Fibroblast of skin of left biceps (primary cell): ENCODE measurements around the gene NF1.
A peak's percentile ranks its signal among the peaks of the same experiment; 100 is the strongest.
"Not testable (repeated sequence)": the region's sequence is repeated elsewhere in the genome, so short reads cannot be mapped to it uniquely, and the experiment has no call there.

Experiments
- DNase-seq, 2 experiments: peaks; one replicate each; pipeline ENCODE4 v3.0.0-alpha.2; 2013; ENCODE audit warnings: low read depth in 2 of 2

NF1 gene, protein sequence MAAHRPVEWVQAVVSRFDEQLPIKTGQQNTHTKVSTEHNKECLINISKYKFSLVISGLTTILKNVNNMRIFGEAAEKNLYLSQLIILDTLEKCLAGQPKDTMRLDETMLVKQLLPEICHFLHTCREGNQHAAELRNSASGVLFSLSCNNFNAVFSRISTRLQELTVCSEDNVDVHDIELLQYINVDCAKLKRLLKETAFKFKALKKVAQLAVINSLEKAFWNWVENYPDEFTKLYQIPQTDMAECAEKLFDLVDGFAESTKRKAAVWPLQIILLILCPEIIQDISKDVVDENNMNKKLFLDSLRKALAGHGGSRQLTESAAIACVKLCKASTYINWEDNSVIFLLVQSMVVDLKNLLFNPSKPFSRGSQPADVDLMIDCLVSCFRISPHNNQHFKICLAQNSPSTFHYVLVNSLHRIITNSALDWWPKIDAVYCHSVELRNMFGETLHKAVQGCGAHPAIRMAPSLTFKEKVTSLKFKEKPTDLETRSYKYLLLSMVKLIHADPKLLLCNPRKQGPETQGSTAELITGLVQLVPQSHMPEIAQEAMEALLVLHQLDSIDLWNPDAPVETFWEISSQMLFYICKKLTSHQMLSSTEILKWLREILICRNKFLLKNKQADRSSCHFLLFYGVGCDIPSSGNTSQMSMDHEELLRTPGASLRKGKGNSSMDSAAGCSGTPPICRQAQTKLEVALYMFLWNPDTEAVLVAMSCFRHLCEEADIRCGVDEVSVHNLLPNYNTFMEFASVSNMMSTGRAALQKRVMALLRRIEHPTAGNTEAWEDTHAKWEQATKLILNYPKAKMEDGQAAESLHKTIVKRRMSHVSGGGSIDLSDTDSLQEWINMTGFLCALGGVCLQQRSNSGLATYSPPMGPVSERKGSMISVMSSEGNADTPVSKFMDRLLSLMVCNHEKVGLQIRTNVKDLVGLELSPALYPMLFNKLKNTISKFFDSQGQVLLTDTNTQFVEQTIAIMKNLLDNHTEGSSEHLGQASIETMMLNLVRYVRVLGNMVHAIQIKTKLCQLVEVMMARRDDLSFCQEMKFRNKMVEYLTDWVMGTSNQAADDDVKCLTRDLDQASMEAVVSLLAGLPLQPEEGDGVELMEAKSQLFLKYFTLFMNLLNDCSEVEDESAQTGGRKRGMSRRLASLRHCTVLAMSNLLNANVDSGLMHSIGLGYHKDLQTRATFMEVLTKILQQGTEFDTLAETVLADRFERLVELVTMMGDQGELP (N-terminal part only)

DNA sequence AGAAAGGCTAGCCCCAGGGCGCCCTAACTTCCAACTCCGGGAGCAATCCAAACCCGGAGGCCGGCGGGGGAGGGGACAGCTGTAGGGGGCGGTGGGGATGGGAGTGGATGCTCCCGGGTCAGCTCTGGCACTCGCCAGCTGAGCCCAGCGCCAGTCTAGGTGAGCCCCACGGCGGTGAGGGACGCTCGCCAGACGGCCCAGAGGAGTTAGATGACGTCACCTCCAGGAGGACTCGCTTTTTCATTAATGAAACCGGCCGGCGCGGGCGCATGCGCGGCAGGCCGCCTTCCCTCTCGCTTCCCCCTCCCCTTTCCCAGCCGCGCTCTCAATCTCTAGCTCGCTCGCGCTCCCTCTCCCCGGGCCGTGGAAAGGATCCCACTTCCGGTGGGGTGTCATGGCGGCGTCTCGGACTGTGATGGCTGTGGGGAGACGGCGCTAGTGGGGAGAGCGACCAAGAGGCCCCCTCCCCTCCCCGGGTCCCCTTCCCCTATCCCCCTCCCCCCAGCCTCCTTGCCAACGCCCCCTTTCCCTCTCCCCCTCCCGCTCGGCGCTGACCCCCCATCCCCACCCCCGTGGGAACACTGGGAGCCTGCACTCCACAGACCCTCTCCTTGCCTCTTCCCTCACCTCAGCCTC is at the start of gene NF1:
TSS of gene NF1 (plus strand) at position 378 of the 636 bp plus-strand sequence. CDS start 333 bp downstream, outside the sequence.
- peak; percentile 89 to 91 for DNase-seq

DNA sequence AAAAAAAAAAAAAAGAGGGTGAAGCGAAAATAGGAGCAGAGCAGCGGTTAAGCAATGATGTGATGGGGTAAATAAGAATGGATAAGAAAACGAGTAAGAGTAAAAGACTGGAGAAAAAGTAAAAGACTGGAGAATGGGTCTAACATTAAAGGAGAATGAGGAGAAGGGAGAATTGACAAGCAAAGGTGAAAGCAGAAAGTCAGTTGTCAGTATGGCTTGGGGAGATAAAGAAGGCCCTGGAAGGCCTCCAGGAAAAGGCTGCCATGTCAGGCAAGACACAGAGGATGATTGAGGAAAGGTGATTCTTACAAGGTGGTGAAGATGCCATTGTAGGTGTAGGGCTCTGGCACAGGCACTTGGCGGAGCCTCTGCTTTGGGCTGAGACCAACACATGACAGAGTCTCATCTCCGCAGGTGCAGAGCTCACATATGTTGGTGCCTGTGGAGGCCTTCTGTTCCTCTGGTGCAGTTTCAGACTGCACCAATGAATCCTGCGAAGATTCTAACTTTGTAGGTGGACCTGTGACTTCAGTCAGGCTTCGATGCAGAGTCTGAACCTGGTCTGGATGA is 47.8 kb upstream of the NF1 start:
- not testable (repeated sequence) for DNase-seq

DNA sequence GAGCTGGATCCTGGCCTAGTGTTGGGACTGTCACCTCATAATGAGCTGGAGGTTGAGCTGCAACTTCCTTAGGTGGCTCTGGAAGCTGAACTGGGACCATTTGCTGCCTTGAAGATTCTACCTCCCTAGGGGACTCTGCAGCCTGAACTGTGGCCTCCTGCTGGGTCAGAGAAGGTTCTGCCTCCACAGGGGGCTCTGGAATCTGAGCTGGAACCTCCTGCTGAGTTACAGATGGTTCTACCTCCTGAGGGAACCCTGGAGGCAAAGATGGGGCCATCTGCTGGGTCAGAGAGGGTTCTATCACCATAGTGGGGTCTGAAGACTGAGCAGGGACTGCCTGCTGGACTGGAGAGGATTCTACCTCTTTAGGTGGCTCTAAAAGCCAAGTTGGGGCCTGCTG is 46.6 kb upstream of the NF1 start:
- no peak for DNase-seq

DNA sequence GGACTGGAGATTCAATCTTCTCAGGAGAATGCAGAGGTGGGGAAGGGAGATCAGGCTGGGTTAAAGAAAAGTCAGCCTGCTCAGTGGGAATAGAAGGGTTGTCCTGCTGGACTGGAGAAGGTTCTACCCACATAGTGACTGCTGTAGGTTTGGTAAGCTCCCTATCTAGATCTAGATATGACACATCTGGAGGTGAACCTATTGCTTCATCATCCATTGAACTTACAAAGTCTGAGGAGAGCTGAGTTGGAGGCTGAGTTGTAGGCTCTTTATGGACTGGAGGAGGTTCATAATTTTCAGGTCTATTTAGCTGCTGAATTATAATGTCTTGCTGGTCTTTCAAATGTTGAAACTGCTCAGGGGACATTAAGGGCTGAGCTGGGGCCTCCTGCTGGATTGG is 46.0 kb upstream of the NF1 start:
- no peak for DNase-seq

DNA sequence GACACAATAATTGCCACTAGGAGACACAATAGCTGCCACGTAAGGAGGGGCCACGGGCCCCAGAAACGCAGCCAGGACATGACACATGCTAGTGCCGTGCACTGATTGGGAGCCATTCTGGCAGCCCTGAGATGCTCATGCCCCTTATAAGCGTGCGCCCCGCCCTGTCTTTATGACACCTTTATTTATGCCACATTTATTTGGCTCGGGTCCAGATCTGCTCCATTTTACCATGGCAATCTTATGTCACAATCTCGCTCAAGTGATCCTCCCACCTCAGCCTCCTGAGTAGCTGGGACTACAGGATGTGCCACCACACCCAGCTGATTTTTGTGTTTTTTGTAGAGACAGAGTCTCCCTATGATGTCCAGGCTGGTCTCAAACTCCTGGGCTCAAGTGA is 43.8 kb upstream of the NF1 start:
- DNase-seq = no peak

DNA sequence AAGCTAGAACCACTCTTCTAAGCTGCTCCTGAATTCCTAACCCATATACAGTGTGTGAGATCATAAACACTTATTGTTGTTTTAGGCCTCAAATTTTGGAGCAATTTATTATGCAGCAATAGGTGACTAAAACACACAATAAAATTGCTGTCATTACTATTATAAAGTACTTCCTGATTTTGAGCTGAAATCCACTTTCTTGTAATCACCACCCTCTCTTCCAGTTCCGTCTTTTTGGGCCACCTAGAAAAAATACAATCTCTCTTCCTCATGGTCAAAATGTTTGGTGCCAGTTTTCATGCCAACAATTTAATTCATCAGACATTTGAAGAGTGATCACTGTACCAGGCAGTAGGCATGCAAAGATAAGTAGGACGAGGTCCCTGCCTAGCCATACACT is 43.3 kb upstream of the NF1 start:
- no peak for DNase-seq

DNA sequence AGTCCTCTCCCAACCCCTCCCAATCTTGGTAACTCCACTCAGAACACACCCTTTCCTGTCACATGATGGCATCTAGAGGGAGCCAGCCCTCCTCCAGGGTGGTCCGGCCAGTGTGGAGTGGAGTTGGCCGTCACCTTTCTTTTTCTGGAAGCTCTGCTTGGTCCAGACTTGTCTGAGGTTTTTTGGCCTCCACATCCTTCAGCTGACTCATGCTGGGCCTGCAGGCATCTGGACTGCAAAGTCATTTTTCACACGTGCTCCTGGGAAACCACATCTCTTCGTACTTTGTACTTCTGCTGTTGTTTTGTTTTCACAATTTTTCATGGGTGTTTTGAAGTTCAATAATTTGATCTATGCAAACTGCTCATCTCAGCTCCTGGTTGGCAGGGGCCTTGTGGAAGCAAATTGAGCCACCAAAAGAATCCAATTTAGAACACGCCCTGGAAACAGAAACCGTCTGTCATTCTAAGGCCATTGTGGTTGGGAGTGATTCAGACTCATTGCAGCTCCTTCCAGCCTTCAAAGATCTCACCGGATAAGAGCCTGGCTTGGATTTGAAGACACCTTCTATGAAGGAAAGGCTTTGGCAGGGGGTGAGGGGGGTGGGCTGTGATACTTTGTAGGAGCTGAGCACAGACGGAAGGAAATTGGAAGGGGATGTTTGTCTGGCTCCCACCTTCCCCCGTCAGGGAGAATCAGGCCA is 42.4 kb upstream of the NF1 start:
- DNase-seq = peak; percentile 87 to 89

DNA sequence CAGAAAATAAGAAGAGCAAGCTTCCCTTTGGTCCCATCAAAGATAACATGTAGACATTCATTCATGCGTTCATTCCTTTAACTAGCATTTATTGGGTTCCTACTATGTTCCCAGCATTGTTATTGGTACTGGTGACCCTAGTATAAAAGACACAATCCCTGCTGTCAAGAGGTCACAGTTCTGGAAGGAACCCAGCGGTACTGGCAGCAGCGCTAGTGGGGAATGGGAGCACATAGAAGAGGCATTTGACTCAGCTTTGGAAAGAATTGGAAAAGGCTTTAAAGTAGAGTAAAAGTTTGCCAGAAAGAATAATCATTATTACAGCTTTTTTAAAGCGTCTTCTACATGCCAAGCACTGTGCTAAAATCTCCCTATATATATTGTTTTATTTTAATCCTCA is 41.7 kb upstream of the NF1 start:
- no peak for DNase-seq

DNA sequence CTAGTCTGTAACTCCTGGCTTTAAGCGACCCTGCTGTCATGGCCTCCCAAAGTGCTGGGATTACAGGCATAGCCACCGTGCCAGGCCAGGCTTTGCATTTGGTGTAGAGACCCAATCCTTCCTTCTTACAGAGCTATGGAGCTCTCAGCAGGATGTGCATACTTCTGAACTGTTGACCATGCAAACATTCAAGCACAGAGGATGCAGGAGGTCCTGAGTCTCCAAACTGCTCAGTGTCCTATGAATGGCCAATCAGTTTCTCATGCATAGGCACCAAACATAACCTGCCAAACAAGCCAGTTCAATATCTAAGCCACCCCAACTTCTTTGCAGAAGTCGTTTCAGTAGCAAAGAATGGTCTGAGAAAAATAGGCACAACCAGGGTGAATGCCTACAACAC is 40.0 kb upstream of the NF1 start:
- DNase-seq = no peak

DNA sequence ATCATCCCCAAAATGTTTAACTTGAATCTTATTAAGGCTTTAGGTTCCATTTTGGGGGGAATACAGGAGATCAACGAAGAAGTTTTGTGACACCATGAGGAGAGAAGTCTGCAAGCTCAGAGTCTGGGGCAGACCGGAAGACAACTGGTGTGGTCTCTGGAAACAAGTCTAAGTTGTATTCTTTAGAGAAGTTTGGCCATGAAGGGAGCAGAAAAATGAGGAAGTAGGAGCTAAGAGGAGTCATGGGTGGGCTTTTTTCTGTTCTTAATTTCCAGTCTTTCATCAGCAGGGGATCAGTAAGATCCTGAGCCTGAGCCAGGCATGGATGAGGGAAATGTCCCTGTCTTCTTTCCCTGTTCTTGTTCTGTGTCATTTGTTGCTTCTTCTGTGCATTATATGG is 35.8 kb upstream of the NF1 start:
- DNase-seq = no peak

DNA sequence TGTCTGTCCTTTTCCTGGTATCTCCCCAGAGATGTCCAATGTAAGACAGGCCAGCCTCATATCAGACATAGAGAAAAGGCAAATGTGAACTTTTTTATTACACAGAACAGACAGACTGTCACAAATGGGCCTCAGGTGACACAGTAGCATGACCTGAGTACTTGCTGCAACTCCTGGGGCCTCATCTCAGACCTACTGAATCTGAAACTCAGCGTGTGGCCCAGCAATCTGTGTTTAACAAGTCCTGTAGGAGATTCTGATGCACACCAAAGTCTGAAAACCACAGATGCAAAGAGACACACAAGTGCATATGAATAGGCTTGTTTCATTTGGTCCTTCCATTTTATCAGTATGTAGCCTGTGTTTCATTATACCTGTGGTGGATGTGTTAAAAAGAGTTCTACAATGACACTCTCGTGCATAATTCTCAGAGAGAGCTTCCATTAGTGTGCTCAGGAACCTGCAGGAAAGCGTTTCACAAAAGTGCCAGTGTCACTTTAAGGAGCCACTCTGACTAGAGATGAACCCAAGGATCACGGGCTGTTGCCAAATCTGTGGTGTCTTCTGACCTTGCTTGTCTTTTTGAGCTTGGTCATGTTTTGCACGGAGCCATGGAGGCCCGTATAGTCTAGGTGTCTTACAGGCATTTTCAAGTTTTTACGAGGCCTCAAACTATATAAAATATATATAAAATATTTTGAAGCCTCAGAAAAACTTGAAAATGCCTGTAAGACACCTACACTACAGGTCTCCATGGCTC is 33.8 kb upstream of the NF1 start:
- no peak for DNase-seq

DNA sequence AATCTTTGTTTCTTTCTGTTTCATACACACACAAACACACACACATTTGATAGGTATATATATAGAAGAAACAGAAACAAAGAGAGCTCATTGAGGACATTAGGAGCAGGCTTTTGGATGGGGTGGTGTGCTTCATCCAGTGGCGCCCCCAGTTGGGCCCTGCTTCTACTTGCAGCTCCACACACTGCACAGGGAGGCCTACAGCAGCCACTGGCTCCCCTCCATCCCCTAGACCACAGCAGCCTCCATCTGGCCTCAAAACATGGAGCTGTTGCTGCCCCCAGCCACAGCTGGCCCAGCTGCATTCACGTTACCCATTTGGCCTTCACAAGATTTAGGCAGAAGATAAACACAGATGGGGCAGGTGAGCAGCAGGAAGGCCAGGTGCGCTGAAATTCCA is 33.1 kb upstream of the NF1 start:
- DNase-seq = no peak

DNA sequence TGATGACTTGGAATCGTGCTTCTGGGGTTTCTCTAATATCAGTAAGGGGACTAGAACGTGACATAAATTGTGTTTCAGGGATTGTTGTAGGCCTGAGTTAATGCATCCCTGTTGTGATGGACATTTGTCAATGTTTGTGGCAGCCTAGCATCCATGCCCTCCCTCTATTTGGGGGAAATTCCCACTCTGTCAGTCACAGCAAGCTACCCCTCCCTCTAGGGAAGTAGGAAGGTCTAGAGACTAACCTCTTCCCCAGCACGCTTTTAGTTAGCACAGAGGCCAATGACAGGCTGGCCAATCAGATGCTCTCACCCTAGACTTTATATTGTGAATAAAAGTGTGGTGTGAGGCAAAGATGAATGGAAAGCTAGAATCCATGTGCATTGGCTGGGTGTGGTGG is 32.4 kb upstream of the NF1 start:
- DNase-seq = no peak

DNA sequence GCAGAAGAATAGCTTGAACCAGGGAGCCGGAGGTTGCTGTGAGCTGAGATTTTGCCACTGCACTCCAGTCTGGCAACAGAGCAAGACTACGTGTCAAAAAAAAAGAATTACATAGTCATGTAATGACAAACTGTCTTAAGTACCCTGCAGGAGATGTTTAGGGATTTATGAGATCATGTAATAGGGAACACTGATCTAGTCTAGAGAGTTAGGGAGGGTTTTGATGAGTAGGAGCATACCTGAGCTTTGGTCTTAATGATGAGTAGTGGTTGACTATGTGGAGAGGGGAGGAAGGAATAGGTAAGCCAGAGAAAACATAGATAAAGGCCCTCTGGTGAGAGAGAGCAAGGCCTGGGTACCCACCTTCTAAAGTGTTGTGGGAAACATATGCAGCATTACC is 30.1 kb upstream of the NF1 start:
- no peak for DNase-seq

DNA sequence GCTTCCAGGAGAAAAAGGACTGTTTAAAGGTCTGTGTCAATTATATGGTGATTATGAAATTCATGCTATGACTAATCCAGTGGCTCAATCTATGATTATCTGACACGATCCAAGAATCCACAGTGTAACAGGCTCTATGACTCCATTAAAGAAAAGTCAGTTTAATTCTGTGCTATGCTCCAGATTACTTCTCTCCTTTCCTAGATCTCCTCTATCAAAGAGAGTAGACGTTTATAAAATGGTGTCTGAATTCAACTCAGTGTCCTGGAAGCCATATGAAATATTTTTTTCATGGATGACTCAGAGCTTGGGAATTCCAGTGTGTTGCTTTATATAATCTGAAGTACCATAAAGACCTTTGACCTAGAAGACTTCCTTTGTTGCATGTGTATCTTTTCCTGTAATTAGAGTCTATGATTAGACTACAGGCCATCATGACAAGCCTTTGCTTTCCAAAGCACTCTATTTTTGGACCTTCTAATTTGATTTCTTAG is 27.0 kb upstream of the NF1 start:
- peak; percentile 62 to 65 for DNase-seq

DNA sequence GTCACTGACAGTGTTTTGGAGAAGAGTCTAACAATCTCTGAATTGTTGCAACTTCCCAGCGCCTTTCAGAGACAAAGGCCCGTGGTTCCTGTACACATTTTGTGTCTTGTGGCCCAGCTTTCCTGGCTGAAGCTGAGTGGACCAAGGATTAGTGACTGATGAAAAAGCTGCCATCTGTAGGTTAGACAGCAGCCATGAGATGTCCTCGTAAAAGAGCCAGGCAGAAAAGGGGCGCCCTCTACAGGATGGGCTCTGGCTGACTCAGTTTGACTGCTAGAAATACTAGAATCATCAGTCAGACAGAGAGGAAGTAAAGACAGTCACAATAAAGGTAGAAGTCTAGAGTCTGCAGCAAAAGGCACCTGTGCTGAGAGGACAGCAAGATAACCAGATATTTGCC is 26.5 kb upstream of the NF1 start:
- no peak for DNase-seq

DNA sequence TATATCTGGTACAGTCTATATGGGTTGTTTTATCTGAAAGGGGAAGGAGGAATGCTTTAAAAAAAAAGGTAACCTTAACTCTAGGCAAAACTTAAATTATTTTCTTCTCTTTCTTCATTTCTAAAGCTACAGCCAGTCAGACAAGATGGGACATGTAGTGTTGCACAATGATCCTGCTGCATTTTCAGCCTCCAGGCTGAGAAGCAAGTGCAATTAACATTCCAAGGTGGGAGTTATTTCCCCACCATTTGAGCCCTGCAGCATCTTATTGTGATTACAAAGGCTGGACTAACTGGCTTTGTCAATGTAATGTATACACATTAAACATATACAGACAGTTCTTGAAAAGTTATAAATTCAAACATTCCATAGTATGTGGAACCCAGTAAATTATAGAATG is 22.6 kb upstream of the NF1 start:
- DNase-seq = peak; percentile 54 to 56

DNA sequence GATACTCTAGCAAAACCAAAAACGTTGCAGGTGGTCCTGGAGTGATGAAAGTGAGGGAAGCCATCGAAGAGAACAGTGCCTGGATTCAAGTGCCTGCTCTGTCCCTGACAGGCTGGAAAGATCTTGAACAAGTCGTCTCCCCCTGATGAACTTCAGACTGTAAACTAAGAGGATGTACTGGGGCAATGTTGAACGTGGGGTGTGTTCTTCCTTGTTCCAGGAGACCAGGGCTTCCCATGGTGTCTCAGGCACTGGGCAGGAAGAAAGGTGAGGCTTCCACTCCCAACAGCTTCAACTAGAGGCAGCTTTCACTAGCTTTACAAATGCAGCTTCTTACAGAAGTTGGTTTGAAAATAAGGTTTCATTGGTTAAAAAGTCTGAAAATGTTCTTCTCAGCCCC is 21.4 kb upstream of the NF1 start:
- no peak for DNase-seq

DNA sequence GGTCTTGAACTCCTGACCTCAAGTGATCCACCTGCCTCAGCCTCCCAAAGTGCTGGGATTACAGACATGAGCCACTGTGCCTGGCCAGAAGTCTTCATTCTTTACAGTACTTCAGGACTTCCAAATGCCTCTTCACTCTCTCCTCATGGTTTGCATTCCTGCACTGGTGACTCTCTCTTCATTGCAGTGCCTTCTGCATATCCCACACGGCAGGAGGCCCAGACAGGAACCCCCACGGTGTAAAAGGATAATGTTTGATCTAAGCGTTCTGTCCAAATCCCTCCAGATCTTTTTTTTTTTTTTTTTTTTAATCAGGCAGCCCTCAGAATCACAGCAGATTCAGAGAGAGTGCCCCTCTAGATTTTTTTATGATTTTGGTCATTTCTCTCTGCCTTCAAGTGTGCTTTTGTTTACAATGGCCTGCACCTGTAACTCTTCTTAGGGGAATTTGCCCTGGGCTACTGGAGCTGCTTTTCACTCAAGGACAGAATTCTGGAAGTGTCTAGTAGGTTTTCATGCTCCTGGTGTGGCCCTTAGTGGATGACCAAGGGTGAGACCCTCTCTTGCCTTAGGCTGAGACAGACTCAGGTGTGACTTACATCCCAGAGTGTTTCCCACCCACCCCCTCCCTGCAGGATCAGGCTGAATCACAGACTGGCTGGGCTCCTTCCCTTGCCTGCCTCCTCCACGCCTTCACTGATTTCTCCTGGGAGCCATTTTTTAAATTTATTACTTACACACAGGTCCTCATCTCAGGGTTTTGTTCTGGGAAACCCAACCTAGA is 19.8 kb upstream of the NF1 start:
- peak; percentile 61 to 70 for DNase-seq
